HepG2 (cell line): ENCODE results near the gene ANKRD13C.

Source experiments
- CTCF ChIP-seq: sonication (generic); formaldehyde crosslinking; IDR thresholded peaks from 2 replicates; pipeline ENCODE4 v1.5.0; 2020; ENCODE audit warnings: mild to moderate bottlenecking, missing genetic modification reagents, moderate library complexity
- EHMT2 ChIP-seq: fragments of 200-600 bp; sonication (generic); IDR thresholded peaks from 2 replicates; pipeline ENCODE4 v1.7.0; 2017; ENCODE audit warnings: antibody characterized with exemption, low read depth, low read length, borderline replicate concordance
- EZH2 ChIP-seq: conservative IDR thresholded peaks from 2 replicates; pipeline ENCODE4 v1.6.1; 2012; ENCODE audit warnings: mild to moderate bottlenecking, low read depth, low read length, moderate library complexity
- POLR2A ChIP-seq, 2 experiments: IDR thresholded peaks; 2 replicates each; pipeline ENCODE4 v1.6.1; 2011; ENCODE audit warnings: low read depth in 2 of 2, low read length in 2 of 2, mild to moderate bottlenecking in 1 of 2, moderate library complexity in 1 of 2; ENCODE audit not compliant: insufficient read depth in 1 of 2

- TF ChIP-seq CTCF, result no peak
- no peak for TF ChIP-seq EHMT2
- no peak for TF ChIP-seq EZH2
- no peak for TF ChIP-seq POLR2A (IDR thresholded peaks at IDR 0.05; ENCODE audit: insufficient read depth in 1 of 2, low read depth in 2 of 2, low read length in 2 of 2)
Measured at GRCh38 chr1:70314706-70315304, 39.7 kb downstream of the ANKRD13C start.
